22Rv1 (cell line): Measurements from ENCODE around the gene PIK3C3.

ENCODE experiments used
- H3K27ac ChIP-seq: fragments of 450-650 bp; 2 replicates; pipeline ENCODE4 v1.5.1; 2017
- CTCF ChIP-seq: fragments of 450-650 bp; IDR thresholded peaks from 2 replicates; pipeline ENCODE4 v1.5.1; 2017; ENCODE audit warnings: mild to moderate bottlenecking
- ZFX ChIP-seq: fragments of 450-650 bp; IDR thresholded peaks from 2 replicates; pipeline ENCODE4 v1.6.1; 2017; ENCODE audit warnings: antibody characterized with exemption, borderline replicate concordance

Gene PIK3C3

GRCh38 chr18:41965634-41966255 lies 10.7 kb downstream of the PIK3C3 start:
- TF ChIP-seq CTCF: no peak
- no peak for TF ChIP-seq ZFX
- H3K27ac ChIP-seq: no peak overlapping the region

GRCh38 chr18:41966943-41967342 lies 11.9 kb downstream of the PIK3C3 start:
- no peak overlapping the region for H3K27ac ChIP-seq
- TF ChIP-seq CTCF (no peak), ZFX (no peak)

GRCh38 chr18:41967680-41968079 lies 12.6 kb downstream of the PIK3C3 start:
- no peak overlapping the region for H3K27ac ChIP-seq
- TF ChIP-seq ZFX (no peak), CTCF (no peak)

GRCh38 chr18:41969881-41970280 lies 14.8 kb downstream of the PIK3C3 start:
- no peak overlapping the region for H3K27ac ChIP-seq
- no peak for TF ChIP-seq CTCF
- TF ChIP-seq ZFX: no peak

GRCh38 chr18:41972067-41972925 lies 17.3 kb downstream of the PIK3C3 start:
- no peak overlapping the region for H3K27ac ChIP-seq
- no peak for TF ChIP-seq ZFX
- no peak for TF ChIP-seq CTCF

GRCh38 chr18:41973983-41974382 lies 18.9 kb downstream of the PIK3C3 start:
- H3K27ac ChIP-seq: no peak overlapping the region
- TF ChIP-seq CTCF (no peak), ZFX (no peak)

GRCh38 chr18:41974796-41975201 lies 19.8 kb downstream of the PIK3C3 start:
- TF ChIP-seq CTCF (no peak), ZFX (no peak)
- no peak overlapping the region for H3K27ac ChIP-seq
